GM12878 (cell line): ENCODE results near the gene MTRF1L.

Experiments used
- BCL11A ChIP-seq: IDR thresholded peaks from 2 replicates; pipeline ENCODE4 v1.6.1; 2011; ENCODE audit warnings: low read depth, low read length
- CHD1 ChIP-seq: IDR thresholded peaks from 2 replicates; pipeline ENCODE4 v1.6.1; 2012; ENCODE audit warnings: low read depth, low read length, improper control_type of control experiment
- CHD4 ChIP-seq: fragments of 200-600 bp; sonication (generic); IDR thresholded peaks from 2 replicates; pipeline ENCODE4 v1.6.1; 2016; ENCODE audit warnings: mild to moderate bottlenecking
- EZH2 ChIP-seq: IDR thresholded peaks from 2 replicates; pipeline ENCODE4 v1.6.1; 2012; ENCODE audit warnings: low read depth, mild to moderate bottlenecking, control low read depth, inconsistent platforms, low read length, borderline replicate concordance; ENCODE audit not compliant: control insufficient read depth
- NFYB ChIP-seq: IDR thresholded peaks from 2 replicates; pipeline ENCODE4 v1.6.1; 2011; ENCODE audit warnings: low read depth, mild to moderate bottlenecking, low read length, improper control_type of control experiment, moderate library complexity; ENCODE audit not compliant: insufficient read depth
- POLR2A ChIP-seq: IDR thresholded peaks from 2 replicates; pipeline ENCODE4 v1.6.1; 2011; ENCODE audit warnings: low read depth, mild to moderate bottlenecking, low read length
- POLR2AphosphoS5 ChIP-seq: IDR thresholded peaks from 2 replicates; pipeline ENCODE4 v1.6.1; 2011; ENCODE audit warnings: mild to moderate bottlenecking, low read length, inconsistent platforms
- RAD21 ChIP-seq: IDR thresholded peaks from 2 replicates; pipeline ENCODE4 v1.6.1; 2011; ENCODE audit warnings: mild to moderate bottlenecking, low read depth, low read length, moderate library complexity; ENCODE audit not compliant: insufficient read depth
- RB1 ChIP-seq: fragments of 450-650 bp; formaldehyde crosslinking; IDR thresholded peaks from 2 replicates; pipeline ENCODE4 v1.6.1; 2017; ENCODE audit warnings: mild to moderate bottlenecking, borderline replicate concordance
- SRF ChIP-seq, 2 experiments: IDR thresholded peaks; 2 replicates each; pipeline ENCODE4 v1.6.1; 2011; ENCODE audit warnings: low read depth in 2 of 2, low read length in 2 of 2, mild to moderate bottlenecking in 1 of 2, moderate library complexity in 1 of 2
- TF ChIP-seq, protein P1 (sequence below), 3 experiments: IDR thresholded peaks in 2 of 3; conservative IDR thresholded peaks in 1 of 3; 2 replicates each; pipeline ENCODE4 v1.5.1; 2011; ENCODE audit warnings: low read depth in 3 of 3, low read length in 3 of 3, mild to moderate bottlenecking in 3 of 3, control low read depth in 2 of 3, moderate library complexity in 2 of 3, inconsistent platforms in 1 of 3, mixed read lengths in 1 of 3; ENCODE audit not compliant: control insufficient read depth in 2 of 3, insufficient read depth in 1 of 3; ENCODE audit errors: extremely low read depth in 1 of 3

DNA sequence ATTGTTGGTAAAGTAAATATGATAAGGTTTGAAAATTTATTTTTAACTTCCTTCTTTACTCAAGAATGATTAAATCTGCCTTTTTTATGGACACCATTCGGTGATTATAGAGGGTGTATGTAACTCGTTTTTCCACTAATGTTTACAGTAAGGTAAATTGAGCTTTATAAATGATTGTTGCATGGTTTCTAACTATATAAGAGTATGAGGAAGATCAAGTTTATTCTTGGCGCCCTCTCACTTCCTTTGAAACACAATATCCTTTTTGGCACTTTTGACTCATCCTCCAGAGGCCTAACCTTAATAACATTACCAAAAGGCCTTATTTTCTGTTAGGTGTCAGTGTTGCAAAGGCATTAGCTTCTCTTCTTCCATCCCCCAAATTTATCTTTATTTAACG lies 41.8 kb upstream of the MTRF1L start:
- TF ChIP-seq, protein P1, sequence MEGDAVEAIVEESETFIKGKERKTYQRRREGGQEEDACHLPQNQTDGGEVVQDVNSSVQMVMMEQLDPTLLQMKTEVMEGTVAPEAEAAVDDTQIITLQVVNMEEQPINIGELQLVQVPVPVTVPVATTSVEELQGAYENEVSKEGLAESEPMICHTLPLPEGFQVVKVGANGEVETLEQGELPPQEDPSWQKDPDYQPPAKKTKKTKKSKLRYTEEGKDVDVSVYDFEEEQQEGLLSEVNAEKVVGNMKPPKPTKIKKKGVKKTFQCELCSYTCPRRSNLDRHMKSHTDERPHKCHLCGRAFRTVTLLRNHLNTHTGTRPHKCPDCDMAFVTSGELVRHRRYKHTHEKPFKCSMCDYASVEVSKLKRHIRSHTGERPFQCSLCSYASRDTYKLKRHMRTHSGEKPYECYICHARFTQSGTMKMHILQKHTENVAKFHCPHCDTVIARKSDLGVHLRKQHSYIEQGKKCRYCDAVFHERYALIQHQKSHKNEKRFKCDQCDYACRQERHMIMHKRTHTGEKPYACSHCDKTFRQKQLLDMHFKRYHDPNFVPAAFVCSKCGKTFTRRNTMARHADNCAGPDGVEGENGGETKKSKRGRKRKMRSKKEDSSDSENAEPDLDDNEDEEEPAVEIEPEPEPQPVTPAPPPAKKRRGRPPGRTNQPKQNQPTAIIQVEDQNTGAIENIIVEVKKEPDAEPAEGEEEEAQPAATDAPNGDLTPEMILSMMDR (IDR thresholded peaks at IDR 0.05 in 2 of 3, conservative IDR thresholded peaks at IDR 0.05 in 1 of 3; ENCODE audit: control insufficient read depth in 2 of 3, extremely low read depth in 1 of 3, insufficient read depth in 1 of 3, low read depth in 3 of 3, low read length in 3 of 3) = no peak
- no peak for TF ChIP-seq EZH2
- TF ChIP-seq NFYB = no peak
- no peak for TF ChIP-seq RB1
- no peak for TF ChIP-seq SRF (IDR thresholded peaks at IDR 0.05; ENCODE audit: low read depth in 2 of 2, low read length in 2 of 2)
- no peak for TF ChIP-seq POLR2A
- no peak for TF ChIP-seq CHD4
- no peak for TF ChIP-seq BCL11A
- no peak for TF ChIP-seq CHD1
- no peak for TF ChIP-seq RAD21
- TF ChIP-seq POLR2AphosphoS5 = no peak
